Panc1 (cell line): Measurements from ENCODE around the gene FCN2. TPM values are rescaled to one million over a fixed set of nuclear protein-coding genes. Genes with fewer than 3 reads are reported as not detected.
"Not testable (repeated sequence)": the region's sequence is repeated elsewhere in the genome, so short reads cannot be mapped to it uniquely, and the experiment has no call there.

Source experiments
- ATAC-seq: fragments of 200-7000 bp; cut with Tn5 transposase; 2 replicates; pipeline ENCODE4 v1.9.1; 2020; ENCODE audit warnings: mild to moderate bottlenecking, moderate library complexity
- BruUV-seq: library from RNA; stranded (reverse); fragments of 400-500 nt; replicated peaks from 2 replicates; lab custom pipeline; 2021; lab: Mats Ljungman, UMichigan
- CTCF ChIA-PET: fragments of 300-600 bp; sonication (Branson Sonifier 250); formaldehyde crosslinking; loops from one replicate; lab custom pipeline; 2022; ENCODE audit warnings: antibody characterized with exemption; lab: Charles Lee
- POLR2A ChIA-PET: fragments of 300-600 bp; sonication (Branson Sonifier 250); formaldehyde crosslinking; loops from one replicate; lab custom pipeline; 2022; ENCODE audit warnings: antibody characterized with exemption; lab: Charles Lee
- DNase-seq: peaks from one replicate; pipeline ENCODE4 v3.0.0-alpha.2; 2010; ENCODE audit warnings: low read depth, low spot score
- H3K27ac ChIP-seq: 2 replicates; pipeline ENCODE4 v1.5.1; 2011; ENCODE audit warnings: mild to moderate bottlenecking, low read length, inconsistent platforms
- H3K27me3 ChIP-seq: fragments of 200-500 bp; sonication (Bioruptor generic); 2 replicates; pipeline ENCODE4 v1.6.0; 2014; ENCODE audit warnings: low read length, inconsistent platforms; ENCODE audit not compliant: control insufficient read depth, insufficient read depth
- H3K36me3 ChIP-seq: fragments of 200-500 bp; sonication (Bioruptor generic); 2 replicates; pipeline ENCODE4 v1.5.1; 2014; ENCODE audit warnings: inconsistent platforms, mild to moderate bottlenecking, low read length, moderate library complexity; ENCODE audit not compliant: control insufficient read depth, insufficient read depth
- H3K4me1 ChIP-seq: 2 replicates; pipeline ENCODE4 v1.5.1; 2011; ENCODE audit warnings: inconsistent platforms, mild to moderate bottlenecking, low read length, moderate library complexity; ENCODE audit not compliant: control insufficient read depth, insufficient read depth
- H3K4me3 ChIP-seq, 2 experiments: 2 replicates each; pipeline ENCODE4 v1.5.1; 2011 to 2012; ENCODE audit warnings: low read depth in 2 of 2, low read length in 2 of 2, mild to moderate bottlenecking in 2 of 2, inconsistent platforms in 1 of 2, moderate library complexity in 1 of 2
- H3K9me3 ChIP-seq: fragments of 200-500 bp; sonication (Bioruptor generic); 2 replicates; pipeline ENCODE4 v1.5.1; 2014; ENCODE audit warnings: low read depth, mild to moderate bottlenecking, inconsistent platforms, low read length, moderate library complexity; ENCODE audit not compliant: control insufficient read depth, insufficient read depth
- POLR2AphosphoS5 ChIP-seq: IDR thresholded peaks from 2 replicates; pipeline ENCODE4 v1.6.1; 2012; ENCODE audit warnings: mild to moderate bottlenecking, low read depth, low read length, moderate library complexity
- SIN3A ChIP-seq: IDR thresholded peaks from 2 replicates; pipeline ENCODE4 v1.6.1; 2012; ENCODE audit warnings: low read depth, mild to moderate bottlenecking, low read length, moderate library complexity, borderline replicate concordance; ENCODE audit not compliant: insufficient read depth
- TCF7L2 ChIP-seq: IDR thresholded peaks from 2 replicates; pipeline ENCODE4 v1.6.1; 2011; ENCODE audit warnings: mild to moderate bottlenecking, low read depth, low read length, inconsistent platforms
- in situ Hi-C: cut with HindIII; loops from 2 replicates; pipeline ENCODE4 v1.10.0; 2016; ENCODE audit warnings: low sequenced_read_pairs, low pct_unique_long_range_greater_than_20kb
- intact Hi-C: fragments of 100-400 bp; cut with micrococcal nuclease; formaldehyde crosslinking; loops from one replicate; pipeline ENCODE4 v1.10.0; 2022; ENCODE audit not compliant: unreplicated experiment
- total RNA-seq: library from RNA; stranded (reverse); gene quantifications from one replicate; pipeline ENCODE4 v1.2.1, GENCODE V29; 2021; ENCODE audit not compliant: unreplicated experiment
- TF ChIP-seq, protein P1 (sequence below), 2 experiments: IDR thresholded peaks; 2 replicates each; pipeline ENCODE4 v1.6.1; 2011 to 2012; ENCODE audit warnings: low read depth in 2 of 2, control low read depth in 1 of 2, low read length in 1 of 2, mild to moderate bottlenecking in 1 of 2, moderate library complexity in 1 of 2; ENCODE audit not compliant: insufficient read depth in 1 of 2
- TF ChIP-seq, protein P2 (sequence below): fragments of 450-650 bp; IDR thresholded peaks from 2 replicates; pipeline ENCODE4 v1.5.1; 2017; ENCODE audit warnings: mild to moderate bottlenecking

FCN2 gene
- total RNA-seq, 1 experiment from 2014 or later, result not detected

DNA sequence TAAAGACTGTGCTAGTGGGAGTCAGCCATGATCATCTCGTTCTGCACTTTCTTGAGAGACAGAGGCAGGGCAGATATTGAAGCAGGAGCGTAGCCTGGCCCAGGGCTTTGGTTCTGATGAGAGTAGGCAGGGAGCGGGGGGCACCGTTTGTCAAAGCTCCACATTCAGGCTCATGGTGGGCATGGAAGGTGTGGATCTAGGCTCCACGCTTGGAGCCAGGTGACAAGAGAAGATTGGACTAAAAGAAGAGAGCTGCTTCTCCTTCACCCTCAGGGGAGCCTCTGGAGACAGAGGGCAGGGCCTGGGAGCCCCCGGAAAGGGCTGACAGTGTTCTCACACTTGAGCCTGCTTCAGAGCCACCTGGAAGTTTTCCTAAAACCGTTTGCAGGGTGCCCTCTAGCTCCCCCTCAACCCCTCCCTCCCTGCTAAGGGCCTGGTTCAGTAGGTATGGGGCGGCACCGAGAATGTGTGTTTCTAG lies 24.7 kb upstream of the FCN2 start:
- DNase-seq (no peak), ATAC-seq (no peak)
- in situ Hi-C loops, result no loop called here
- TF ChIP-seq, protein P1, sequence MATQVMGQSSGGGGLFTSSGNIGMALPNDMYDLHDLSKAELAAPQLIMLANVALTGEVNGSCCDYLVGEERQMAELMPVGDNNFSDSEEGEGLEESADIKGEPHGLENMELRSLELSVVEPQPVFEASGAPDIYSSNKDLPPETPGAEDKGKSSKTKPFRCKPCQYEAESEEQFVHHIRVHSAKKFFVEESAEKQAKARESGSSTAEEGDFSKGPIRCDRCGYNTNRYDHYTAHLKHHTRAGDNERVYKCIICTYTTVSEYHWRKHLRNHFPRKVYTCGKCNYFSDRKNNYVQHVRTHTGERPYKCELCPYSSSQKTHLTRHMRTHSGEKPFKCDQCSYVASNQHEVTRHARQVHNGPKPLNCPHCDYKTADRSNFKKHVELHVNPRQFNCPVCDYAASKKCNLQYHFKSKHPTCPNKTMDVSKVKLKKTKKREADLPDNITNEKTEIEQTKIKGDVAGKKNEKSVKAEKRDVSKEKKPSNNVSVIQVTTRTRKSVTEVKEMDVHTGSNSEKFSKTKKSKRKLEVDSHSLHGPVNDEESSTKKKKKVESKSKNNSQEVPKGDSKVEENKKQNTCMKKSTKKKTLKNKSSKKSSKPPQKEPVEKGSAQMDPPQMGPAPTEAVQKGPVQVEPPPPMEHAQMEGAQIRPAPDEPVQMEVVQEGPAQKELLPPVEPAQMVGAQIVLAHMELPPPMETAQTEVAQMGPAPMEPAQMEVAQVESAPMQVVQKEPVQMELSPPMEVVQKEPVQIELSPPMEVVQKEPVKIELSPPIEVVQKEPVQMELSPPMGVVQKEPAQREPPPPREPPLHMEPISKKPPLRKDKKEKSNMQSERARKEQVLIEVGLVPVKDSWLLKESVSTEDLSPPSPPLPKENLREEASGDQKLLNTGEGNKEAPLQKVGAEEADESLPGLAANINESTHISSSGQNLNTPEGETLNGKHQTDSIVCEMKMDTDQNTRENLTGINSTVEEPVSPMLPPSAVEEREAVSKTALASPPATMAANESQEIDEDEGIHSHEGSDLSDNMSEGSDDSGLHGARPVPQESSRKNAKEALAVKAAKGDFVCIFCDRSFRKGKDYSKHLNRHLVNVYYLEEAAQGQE (IDR thresholded peaks at IDR 0.05; ENCODE audit: insufficient read depth in 1 of 2, low read depth in 2 of 2, low read length in 1 of 2), result no peak
- no peak for TF ChIP-seq POLR2AphosphoS5
- TF ChIP-seq, protein P2, sequence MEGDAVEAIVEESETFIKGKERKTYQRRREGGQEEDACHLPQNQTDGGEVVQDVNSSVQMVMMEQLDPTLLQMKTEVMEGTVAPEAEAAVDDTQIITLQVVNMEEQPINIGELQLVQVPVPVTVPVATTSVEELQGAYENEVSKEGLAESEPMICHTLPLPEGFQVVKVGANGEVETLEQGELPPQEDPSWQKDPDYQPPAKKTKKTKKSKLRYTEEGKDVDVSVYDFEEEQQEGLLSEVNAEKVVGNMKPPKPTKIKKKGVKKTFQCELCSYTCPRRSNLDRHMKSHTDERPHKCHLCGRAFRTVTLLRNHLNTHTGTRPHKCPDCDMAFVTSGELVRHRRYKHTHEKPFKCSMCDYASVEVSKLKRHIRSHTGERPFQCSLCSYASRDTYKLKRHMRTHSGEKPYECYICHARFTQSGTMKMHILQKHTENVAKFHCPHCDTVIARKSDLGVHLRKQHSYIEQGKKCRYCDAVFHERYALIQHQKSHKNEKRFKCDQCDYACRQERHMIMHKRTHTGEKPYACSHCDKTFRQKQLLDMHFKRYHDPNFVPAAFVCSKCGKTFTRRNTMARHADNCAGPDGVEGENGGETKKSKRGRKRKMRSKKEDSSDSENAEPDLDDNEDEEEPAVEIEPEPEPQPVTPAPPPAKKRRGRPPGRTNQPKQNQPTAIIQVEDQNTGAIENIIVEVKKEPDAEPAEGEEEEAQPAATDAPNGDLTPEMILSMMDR, result no peak
- TF ChIP-seq SIN3A, result no peak
- TF ChIP-seq TCF7L2, result no peak
- intact Hi-C loops, result no loop called here
- CTCF ChIA-PET, result no interaction called here
- Histone ChIP-seq H3K27ac (no peak overlapping the region), H3K36me3 (no peaks in the 10 kb centered on the region), H3K4me3 (no peak overlapping the region), H3K4me1 (no peaks in the 10 kb centered on the region), H3K27me3 (no peaks in the 10 kb centered on the region; the same call in 1 of the 2 replicates), H3K9me3 (no peaks in the 10 kb centered on the region)
- POLR2A ChIA-PET, result no interaction called here
- no TSS peak for BruUV-seq

DNA sequence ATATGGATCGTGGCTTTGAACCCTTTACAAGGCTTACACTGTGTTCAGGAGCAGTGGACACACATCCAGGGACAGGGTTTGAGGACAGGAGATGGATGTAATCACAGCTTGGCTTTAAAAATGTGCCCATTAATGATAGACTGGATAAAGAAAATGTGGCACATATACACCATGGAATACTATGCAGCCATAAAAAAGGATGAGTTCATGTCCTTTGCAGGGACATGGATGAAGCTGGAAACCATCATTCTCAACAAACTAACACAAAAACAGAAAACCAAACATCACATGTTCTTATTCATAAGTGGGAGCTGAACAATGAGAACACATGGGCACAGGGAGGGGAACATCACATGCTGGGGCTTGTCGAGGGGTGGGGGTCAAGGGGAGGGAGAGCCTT lies 23.2 kb upstream of the FCN2 start:
- H3K36me3 ChIP-seq, H3K27me3 ChIP-seq, in situ Hi-C loops, BruUV-seq, intact Hi-C loops, H3K4me3 ChIP-seq, ATAC-seq, DNase-seq, H3K27ac ChIP-seq, H3K9me3 ChIP-seq, POLR2A ChIA-PET, H3K4me1 ChIP-seq, CTCF ChIA-PET: not testable (repeated sequence)

DNA sequence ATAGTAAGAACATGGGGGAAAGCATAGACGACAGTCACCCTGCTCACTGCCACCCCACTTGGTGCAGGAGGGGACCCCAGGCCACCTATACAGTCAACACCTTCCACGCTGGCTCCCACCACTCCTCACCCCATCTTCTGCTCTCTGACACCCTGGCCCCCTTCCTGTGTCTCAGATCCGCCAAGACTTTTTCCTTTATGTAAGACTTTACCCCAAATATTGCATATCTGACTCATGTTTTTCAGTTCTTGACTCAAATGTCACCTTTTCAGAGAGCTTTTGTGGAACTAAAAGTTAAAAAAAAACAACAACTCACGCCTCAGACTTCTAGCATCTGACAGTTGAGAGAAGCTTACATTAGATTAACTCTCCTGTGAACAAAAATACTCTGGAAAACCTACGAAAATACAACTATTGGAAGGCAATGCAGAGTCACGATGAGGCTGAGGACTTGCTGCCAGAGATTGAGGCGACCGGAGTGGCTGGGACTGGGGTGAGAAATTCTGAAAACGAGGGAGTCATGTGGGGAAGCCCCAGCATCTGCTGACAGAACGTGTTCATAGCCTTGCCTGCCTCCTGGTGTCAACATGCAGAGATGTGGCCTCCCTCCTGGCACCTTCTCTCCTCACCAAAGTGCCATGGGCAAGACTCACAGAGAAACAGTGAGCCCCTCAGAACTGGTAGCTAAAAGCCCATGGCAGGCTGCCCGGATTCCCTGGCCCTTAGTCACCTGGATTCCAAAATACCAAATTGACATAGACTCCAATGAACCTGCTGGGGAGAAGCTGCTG lies 22.4 kb upstream of the FCN2 start:
- ATAC-seq, result no peak
- no peak for DNase-seq
- no peaks in the 10 kb centered on the region for H3K36me3 ChIP-seq
- no TSS peak for BruUV-seq
- H3K27me3 ChIP-seq, result no peaks in the 10 kb centered on the region; the same call in 1 of the 2 replicates
- H3K27ac ChIP-seq, result no peak overlapping the region
- no peak overlapping the region for H3K4me3 ChIP-seq
- intact Hi-C loops (no loop called here), in situ Hi-C loops (no loop called here)
- no peaks in the 10 kb centered on the region for H3K9me3 ChIP-seq
- ChIA-PET POLR2A (interaction anchor here (0.5 kb wide), 1 partner anchor 15 kb away, joined by 9 read pairs; no protein-coding TSS in a partner anchor), CTCF (no interaction called here)
- no peaks in the 10 kb centered on the region for H3K4me1 ChIP-seq
- TF ChIP-seq, protein P2, result no peak
- no peak for TF ChIP-seq SIN3A
- TF ChIP-seq POLR2AphosphoS5, result no peak
- TF ChIP-seq, protein P1 (IDR thresholded peaks at IDR 0.05; ENCODE audit: insufficient read depth in 1 of 2, low read depth in 2 of 2, low read length in 1 of 2), result no peak
- TF ChIP-seq TCF7L2, result no peak
